ENCODE measurements around the gene CEBPZ.

GRCh38 chr2:37246205-37246604 is 14.8 kb upstream of the CEBPZ start:
- TF ChIP-seq CREB5 (CRISPR knock-in tag; IDR thresholded peaks at IDR 0.05; ENCODE audit: low read depth) (no peak), PATZ1 (CRISPR knock-in tag; IDR thresholded peaks at IDR 0.05; ENCODE audit: borderline replicate concordance) (no peak), RARB (CRISPR knock-in tag; IDR thresholded peaks at IDR 0.05) (no peak)

All from SK-N-SH treated with all-trans-retinoic acid at 6 μM for 48 hours (cell line).